Measurements from ENCODE around the gene SHOC2. TPM values are rescaled to one million over a fixed set of nuclear protein-coding genes. Genes with fewer than 3 reads are reported as not detected.
A peak's percentile ranks its signal among the peaks of the same experiment; 100 is the strongest.

The SHOC2 gene
- total and polyA plus RNA-seq, 2 of the 13 experiments (the other 11 are each of a cell fraction or from before 2014, with no cell fraction given): 8.6 to 25.5 TPM

GRCh38 chr10:110971638-110972037, 52.2 kb downstream of the SHOC2 start:
- H3K27ac ChIP-seq (ENCODE audit: extremely low read length, insufficient read depth, low read length): no peak overlapping the region
- no peaks in the 10 kb centered on the region; the same call in 1 of the 2 replicates for H4K20me1 ChIP-seq (ENCODE audit: insufficient read depth, low read length)
- TF ChIP-seq TEAD2 (CRISPR knock-in tag; IDR thresholded peaks at IDR 0.05) (no peak), CEBPB (IDR thresholded peaks at IDR 0.05; ENCODE audit: borderline replicate concordance, low read depth, low read length) (peak; percentile 65), ZNF329 (CRISPR knock-in tag; IDR thresholded peaks at IDR 0.05; ENCODE audit: low read depth) (no peak)
- no peak for FAIRE-seq
- POLR2A ChIA-PET: no interaction called here
- H3K4me1 ChIP-seq (ENCODE audit: insufficient read depth, low read length): peaks cover 16% of the 10 kb centered on the region
- no peak overlapping the region for H3K9ac ChIP-seq (ENCODE audit: insufficient read depth, low read depth, low read length)
- peaks cover 17% of the 10 kb centered on the region for H3K79me2 ChIP-seq (ENCODE audit: insufficient read depth, low read length)
- CTCF ChIA-PET (ENCODE audit: low intra/inter-chr PET ratio, low total read pairs): no interaction called here
- in situ Hi-C loops (cut with HindIII; ENCODE audit: extremely low pct_ligation_motif_present, low pct_unique_long_range_greater_than_20kb): no loop called here
- H2AFZ ChIP-seq (ENCODE audit: low read length): no peak overlapping the region
- H3K27me3 ChIP-seq (ENCODE audit: control insufficient read depth in 1 of 2, insufficient read depth in 2 of 2, low read length in 2 of 2): no peaks in the 10 kb centered on the region
- no peak overlapping the region for H3K4me3 ChIP-seq (replicated peaks in 1 of 3; ENCODE audit: insufficient read depth in 1 of 3, low read depth in 2 of 3, low read length in 3 of 3)
- intact Hi-C loops (cut with micrococcal nuclease; ENCODE audit: unreplicated experiment): no loop called here
- ATAC-seq: no peak
- H3K9me3 ChIP-seq (ENCODE audit: low read length): no peaks in the 10 kb centered on the region
- no peak for DNase-seq (ENCODE audit: low spot score)
- H3K4me2 ChIP-seq (ENCODE audit: low read depth, low read length): no peak overlapping the region
- peaks cover 0 to 2% of the 10 kb centered on the region in 2 experiments; a peak in 2 of 5 replicates for H3K36me3 ChIP-seq (replicated peaks in 1 of 2; ENCODE audit: control insufficient read depth in 1 of 2, insufficient read depth in 2 of 2, low read length in 2 of 2)
- BruUV-seq (replicated peaks): no TSS peak

DNA sequence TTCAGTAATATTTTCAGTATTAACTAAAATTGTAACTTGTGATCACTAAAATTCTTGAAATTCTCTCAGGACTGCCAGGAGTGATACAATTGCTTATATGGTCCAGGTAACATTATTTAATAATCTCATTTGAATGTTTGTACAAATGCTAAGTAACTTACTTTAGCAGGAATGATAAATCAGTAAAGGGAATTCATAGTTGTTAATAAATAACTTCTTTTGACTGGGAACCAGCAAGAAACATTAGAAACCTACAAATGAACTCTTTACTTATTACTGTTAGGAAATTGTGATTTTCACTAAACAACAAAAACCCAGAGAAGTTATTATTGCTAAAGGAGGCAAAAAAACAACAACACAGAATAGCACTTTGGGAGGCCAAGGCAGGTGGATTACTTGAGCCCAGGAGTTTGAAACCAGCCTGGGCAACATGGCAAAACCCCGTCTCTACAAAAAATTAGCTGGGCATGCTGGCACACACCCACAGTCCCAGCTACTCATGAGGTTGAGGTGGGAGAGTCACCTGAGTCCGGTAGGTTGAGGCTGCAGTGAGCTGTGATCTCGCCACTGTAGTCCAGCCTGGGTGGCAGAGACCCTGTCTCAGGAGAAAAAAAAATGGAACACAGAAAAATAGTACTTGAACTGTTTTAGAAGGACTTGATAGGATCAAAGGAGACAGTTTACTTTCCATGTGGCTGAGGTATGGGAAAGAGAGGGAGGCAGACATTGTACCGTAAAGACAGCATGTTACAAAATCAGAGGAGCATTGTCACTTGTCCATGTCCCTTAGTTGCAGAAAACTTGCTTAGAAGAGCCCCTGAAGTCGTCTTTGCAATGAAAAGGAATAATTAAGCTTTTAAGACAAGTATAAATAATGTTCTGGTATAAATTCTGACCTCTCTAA, 53.1 kb downstream of the SHOC2 start:
- no TSS peak for BruUV-seq (replicated peaks)
- 73% methylated on average over 5 of the region's 5 CpGs for WGBS (ENCODE audit: low lambda C conversion rate)
- H3K27me3 ChIP-seq (ENCODE audit: control insufficient read depth in 1 of 2, insufficient read depth in 2 of 2, low read length in 2 of 2): no peaks in the 10 kb centered on the region
- no peak overlapping the region for H3K4me3 ChIP-seq (replicated peaks in 1 of 3; ENCODE audit: insufficient read depth in 1 of 3, low read depth in 2 of 3, low read length in 3 of 3)
- TF ChIP-seq ZNF180 (CRISPR knock-in tag; IDR thresholded peaks at IDR 0.05; ENCODE audit: borderline replicate concordance, low read depth) (no peak), ZSCAN5A (CRISPR knock-in tag; IDR thresholded peaks at IDR 0.05; ENCODE audit: borderline replicate concordance) (no peak), ZNF205 (CRISPR knock-in tag; IDR thresholded peaks at IDR 0.05) (no peak), SMAD1 (CRISPR knock-in tag; IDR thresholded peaks at IDR 0.05; ENCODE audit: borderline replicate concordance, low read depth) (no peak), ZBTB14 (CRISPR knock-in tag; IDR thresholded peaks at IDR 0.05) (no peak)
- no peak overlapping the region for H3K9ac ChIP-seq (ENCODE audit: insufficient read depth, low read depth, low read length)
- H4K20me1 ChIP-seq (ENCODE audit: insufficient read depth, low read length): no peaks in the 10 kb centered on the region
- H3K27ac ChIP-seq (ENCODE audit: extremely low read length, insufficient read depth, low read length): no peak overlapping the region
- in situ Hi-C loops (cut with HindIII; ENCODE audit: extremely low pct_ligation_motif_present, low pct_unique_long_range_greater_than_20kb) (no loop called here), intact Hi-C loops (cut with micrococcal nuclease; ENCODE audit: unreplicated experiment) (no loop called here)
- FAIRE-seq (no peak), ATAC-seq (no peak; the same call in 2 of the 3 replicates), DNase-seq (ENCODE audit: low spot score) (no peak)
- ChIA-PET CTCF (ENCODE audit: low intra/inter-chr PET ratio, low total read pairs) (no interaction called here), POLR2A (no interaction called here)
- no peaks in the 10 kb centered on the region; a peak in 1 of 5 replicates for H3K36me3 ChIP-seq (replicated peaks in 1 of 2; ENCODE audit: control insufficient read depth in 1 of 2, insufficient read depth in 2 of 2, low read length in 2 of 2)
- H3K9me3 ChIP-seq (ENCODE audit: low read length): no peaks in the 10 kb centered on the region
- H3K4me2 ChIP-seq (ENCODE audit: low read depth, low read length): no peak overlapping the region
- H3K4me1 ChIP-seq (ENCODE audit: insufficient read depth, low read length): peaks cover 16% of the 10 kb centered on the region
- peaks cover 19% of the 10 kb centered on the region for H3K79me2 ChIP-seq (ENCODE audit: insufficient read depth, low read length)
- no peak overlapping the region for H2AFZ ChIP-seq (ENCODE audit: low read length)
